ENCODE measurements around the gene XPR1.

XPR1 gene

DNA sequence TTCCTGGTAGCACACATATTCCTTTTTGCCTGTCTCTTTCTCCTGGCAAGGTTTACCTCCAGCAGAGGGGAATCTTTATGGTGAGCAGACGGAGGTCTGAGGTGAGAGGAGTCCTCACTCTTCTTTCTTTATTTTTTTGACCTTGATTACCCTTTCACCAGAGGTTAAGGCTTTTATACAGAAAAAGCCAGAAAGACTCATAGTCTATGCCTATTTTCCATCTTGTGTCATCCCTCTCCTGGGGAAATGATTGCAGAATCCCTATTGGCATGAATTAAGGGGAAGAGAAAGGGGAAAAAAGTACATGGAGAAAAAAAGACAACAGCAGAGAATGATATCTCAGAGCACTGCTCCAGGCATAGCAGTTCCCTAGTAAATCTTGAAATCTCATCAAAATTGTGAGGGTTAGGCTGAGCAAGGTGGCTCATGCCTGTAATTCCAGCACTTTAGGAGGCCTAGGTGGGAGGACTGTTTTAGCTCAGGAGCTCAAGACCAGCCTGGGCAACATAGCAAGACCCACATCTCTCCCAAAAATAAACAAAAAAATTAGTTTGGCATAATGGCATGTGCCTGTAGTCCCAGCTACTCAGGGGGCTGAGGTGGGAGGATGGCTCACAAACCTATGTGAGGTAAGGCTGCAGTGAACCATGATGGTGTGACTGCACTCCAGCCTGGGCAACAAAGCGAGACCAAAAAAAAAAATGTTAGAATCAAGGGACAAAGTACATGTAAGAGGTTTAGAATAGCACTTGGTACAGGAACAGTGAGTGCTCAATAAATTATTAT, 1.2 kb upstream of the XPR1 start:
- Histone ChIP-seq H3K36me3 (ENCODE audit: control insufficient read depth, insufficient read depth, low read length) (no peaks in the 10 kb centered on the region), H3K27ac (ENCODE audit: low read depth, low read length, severe bottlenecking) (no peak overlapping the region), H3K9me3 (ENCODE audit: control insufficient read depth, low read length) (no peaks in the 10 kb centered on the region), H3K4me3 (ENCODE audit: extremely low read depth, insufficient read depth, low read length, poor library complexity, severe bottlenecking) (no peak overlapping the region), H3K4me1 (ENCODE audit: control insufficient read depth, insufficient read depth, low read length, poor library complexity, severe bottlenecking) (peaks cover 3% of the 10 kb centered on the region)
- 80% methylated on average over 1 of the region's 2 CpGs; no CpG with 5 or more reads in 1 of the 2 experiments for WGBS, 2 experiments (ENCODE audit: insufficient coverage in 2 of 2)

DNA sequence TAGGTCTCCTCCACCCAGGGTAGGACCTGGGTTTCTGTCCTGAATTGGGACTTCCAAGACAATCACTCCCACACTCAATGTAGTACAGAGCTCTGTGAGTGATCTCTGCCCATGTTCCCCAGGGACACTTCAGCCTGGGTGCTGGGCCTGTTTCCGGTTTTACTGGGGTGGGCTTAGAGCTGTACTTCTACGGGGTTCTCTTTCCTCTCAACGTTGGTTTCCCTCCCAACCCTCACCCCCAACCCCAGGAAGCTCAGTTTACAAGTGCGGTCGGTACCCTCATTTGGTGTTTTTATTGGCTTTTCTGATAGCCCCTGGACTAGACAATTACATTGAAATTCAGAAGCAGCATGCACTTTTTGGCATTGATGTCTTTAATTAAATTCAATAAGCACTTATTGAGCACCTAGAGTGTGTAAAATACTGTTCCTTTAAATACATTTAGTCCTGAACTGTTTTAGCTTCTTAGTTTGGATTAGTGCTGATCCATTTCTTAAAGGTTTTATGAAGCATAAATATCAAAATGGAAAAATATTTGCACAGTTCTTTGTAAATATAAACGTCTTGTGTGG, 542 bp upstream of the XPR1 start:
- no peak overlapping the region for H3K27ac ChIP-seq (ENCODE audit: low read depth, low read length, severe bottlenecking)
- 83% methylated on average over 1 of the region's 6 CpGs; no CpG with 5 or more reads in 1 of the 2 experiments for WGBS, 2 experiments (ENCODE audit: insufficient coverage in 2 of 2)
- no peaks in the 10 kb centered on the region for H3K9me3 ChIP-seq (ENCODE audit: control insufficient read depth, low read length)
- H3K36me3 ChIP-seq (ENCODE audit: control insufficient read depth, insufficient read depth, low read length), result no peaks in the 10 kb centered on the region
- H3K4me1 ChIP-seq (ENCODE audit: control insufficient read depth, insufficient read depth, low read length, poor library complexity, severe bottlenecking), result peaks cover 3% of the 10 kb centered on the region
- no peak overlapping the region for H3K4me3 ChIP-seq (ENCODE audit: extremely low read depth, insufficient read depth, low read length, poor library complexity, severe bottlenecking)

DNA sequence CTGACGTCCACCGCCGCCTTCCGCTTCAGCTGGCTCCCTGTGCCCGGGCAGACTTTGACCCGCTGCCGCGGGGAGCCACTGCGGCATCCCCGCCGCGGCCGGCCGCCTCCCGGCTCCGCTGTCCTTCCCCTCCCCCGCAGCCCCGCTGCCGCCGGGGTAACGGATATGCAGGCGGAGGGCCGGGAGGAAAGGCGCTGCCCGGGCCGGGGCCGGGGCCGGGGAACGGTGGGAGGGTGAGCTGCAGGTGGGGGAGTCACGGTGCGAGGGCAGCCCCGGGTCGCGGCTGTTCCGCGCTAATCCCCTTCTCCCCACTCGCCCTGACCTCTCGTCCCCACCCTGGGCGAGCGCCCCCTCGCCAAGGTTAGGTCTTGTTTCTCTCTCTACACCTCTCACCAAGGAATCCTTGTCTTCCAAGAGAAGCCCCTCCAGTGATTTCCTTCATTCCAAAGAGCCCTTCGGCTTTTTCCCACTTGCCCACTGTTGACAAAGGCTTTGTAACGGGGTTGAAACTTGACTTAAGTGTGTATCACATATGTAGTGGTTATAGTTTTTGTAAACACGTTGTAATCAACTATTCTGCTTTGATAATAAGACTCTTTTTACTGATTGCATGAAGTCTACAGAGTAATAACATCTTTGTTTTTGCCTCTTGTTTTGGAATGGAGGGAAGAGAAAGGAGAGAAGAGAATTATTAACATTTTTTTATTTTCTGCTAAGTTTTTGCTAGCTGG, 669 bp downstream of the XPR1 start:
- Histone ChIP-seq H3K27ac (ENCODE audit: low read depth, low read length, severe bottlenecking) (peak overlapping the region; percentile 86), H3K9me3 (ENCODE audit: control insufficient read depth, low read length) (no peaks in the 10 kb centered on the region), H3K36me3 (ENCODE audit: control insufficient read depth, insufficient read depth, low read length) (no peaks in the 10 kb centered on the region), H3K4me1 (ENCODE audit: control insufficient read depth, insufficient read depth, low read length, poor library complexity, severe bottlenecking) (peaks cover 3% of the 10 kb centered on the region), H3K4me3 (ENCODE audit: extremely low read depth, insufficient read depth, low read length, poor library complexity, severe bottlenecking) (peak overlapping the region; percentile 81)
- WGBS, 2 experiments (ENCODE audit: insufficient coverage in 2 of 2), result 0 to 1% methylated on average over 16 to 25 of the region's 44 CpGs

DNA sequence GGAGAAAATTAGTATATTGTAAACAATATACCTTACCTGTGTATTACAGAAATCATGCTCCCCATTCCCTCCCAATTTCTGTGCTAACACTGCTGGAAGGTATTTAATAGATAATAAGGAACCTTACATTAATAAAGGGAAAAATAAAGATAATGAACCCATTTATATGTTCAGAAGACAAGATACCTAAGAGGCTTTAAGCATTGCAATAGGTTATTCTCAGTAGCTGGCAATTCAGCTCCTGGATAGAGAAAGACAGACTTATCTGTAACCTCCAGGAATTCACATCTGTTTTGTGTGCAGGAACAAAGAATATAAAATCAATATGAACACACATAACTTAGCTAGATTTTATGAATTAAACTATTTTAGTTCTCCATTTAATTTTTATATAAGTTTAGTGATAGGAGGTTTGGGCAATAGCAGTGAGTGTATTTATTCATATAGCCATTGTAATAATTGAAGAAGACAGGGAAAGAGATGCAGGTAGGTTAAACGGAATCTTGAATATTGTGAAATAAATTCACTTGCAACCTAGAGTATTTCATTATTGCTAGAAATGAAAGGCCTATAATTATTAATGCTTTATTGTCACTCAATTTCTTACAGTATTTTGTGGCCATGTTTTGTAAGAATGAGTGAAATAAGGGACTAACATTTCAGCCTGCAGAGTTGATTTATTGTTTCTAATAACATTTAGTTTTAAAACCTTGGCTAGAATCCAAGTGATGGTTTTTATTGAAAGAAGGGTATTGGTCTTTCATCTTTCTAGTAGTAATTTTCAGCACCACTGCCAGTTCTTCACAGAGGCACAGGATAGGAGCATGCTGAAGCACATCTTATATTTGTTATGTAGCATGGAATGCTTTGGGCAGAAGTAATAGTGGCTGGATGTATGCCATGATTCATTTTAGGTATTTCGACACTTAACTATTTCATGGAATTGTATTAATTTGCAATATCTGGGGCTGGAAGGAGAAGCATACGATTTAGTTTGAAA, 1.5 kb downstream of the XPR1 start:
- H3K9me3 ChIP-seq (ENCODE audit: control insufficient read depth, low read length), result no peaks in the 10 kb centered on the region
- H3K27ac ChIP-seq (ENCODE audit: low read depth, low read length, severe bottlenecking), result no peak overlapping the region
- peaks cover 3% of the 10 kb centered on the region for H3K4me1 ChIP-seq (ENCODE audit: control insufficient read depth, insufficient read depth, low read length, poor library complexity, severe bottlenecking)
- H3K4me3 ChIP-seq (ENCODE audit: extremely low read depth, insufficient read depth, low read length, poor library complexity, severe bottlenecking), result peak overlapping the region; percentile 81
- 62% methylated on average over 3 of the region's 3 CpGs; no CpG with 5 or more reads in 1 of the 2 experiments for WGBS, 2 experiments (ENCODE audit: insufficient coverage in 2 of 2)
- no peaks in the 10 kb centered on the region for H3K36me3 ChIP-seq (ENCODE audit: control insufficient read depth, insufficient read depth, low read length)

DNA sequence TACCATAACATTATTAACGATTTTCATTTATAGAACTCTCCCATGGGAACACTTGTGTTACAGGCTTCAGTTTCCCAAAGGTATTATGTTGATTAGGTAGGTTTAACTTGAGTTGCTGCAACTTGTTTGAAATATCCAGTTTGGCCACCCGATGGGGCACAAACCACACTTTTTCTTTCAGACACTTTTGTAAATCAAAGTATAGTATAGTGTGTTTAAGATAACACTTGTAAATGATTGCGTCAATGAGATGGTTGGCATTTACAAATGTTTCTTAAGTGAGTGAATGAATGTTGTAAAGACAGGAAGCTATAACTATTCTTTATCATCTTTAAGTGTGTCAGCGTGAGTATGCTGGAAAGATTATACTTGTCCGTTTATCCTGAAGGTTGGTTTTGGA, 4.3 kb downstream of the XPR1 start:
- H3K4me1 ChIP-seq (ENCODE audit: control insufficient read depth, insufficient read depth, low read length, poor library complexity, severe bottlenecking), result peaks cover 3% of the 10 kb centered on the region
- no peaks in the 10 kb centered on the region for H3K9me3 ChIP-seq (ENCODE audit: control insufficient read depth, low read length)
- H3K27ac ChIP-seq (ENCODE audit: low read depth, low read length, severe bottlenecking), result no peak overlapping the region
- H3K36me3 ChIP-seq (ENCODE audit: control insufficient read depth, insufficient read depth, low read length), result no peaks in the 10 kb centered on the region
- WGBS, 2 experiments (ENCODE audit: insufficient coverage in 2 of 2), result 83 to 90% methylated on average over 2 of the region's 5 CpGs
- H3K4me3 ChIP-seq (ENCODE audit: extremely low read depth, insufficient read depth, low read length, poor library complexity, severe bottlenecking), result no peak overlapping the region

DNA sequence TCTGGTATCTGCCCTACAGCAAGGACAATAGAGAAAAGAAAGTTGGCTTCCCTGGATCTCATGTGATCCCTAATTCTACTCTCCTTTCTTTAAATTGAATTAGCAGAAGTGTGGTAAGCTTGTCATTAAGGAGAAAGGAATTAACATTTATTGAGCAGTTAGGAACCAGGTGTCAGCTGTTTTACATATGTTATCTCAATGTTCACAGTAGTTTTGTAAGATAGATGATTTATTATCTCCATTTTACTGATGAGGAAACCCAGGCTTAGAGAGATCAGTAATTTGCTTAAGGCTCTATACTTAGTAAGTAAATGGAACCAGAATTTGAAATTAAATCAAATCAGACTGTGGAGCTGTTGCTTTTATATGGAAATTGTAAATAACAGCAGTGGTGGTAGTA, 8.0 kb downstream of the XPR1 start:
- H3K27ac ChIP-seq (ENCODE audit: low read depth, low read length, severe bottlenecking), result no peak overlapping the region

DNA sequence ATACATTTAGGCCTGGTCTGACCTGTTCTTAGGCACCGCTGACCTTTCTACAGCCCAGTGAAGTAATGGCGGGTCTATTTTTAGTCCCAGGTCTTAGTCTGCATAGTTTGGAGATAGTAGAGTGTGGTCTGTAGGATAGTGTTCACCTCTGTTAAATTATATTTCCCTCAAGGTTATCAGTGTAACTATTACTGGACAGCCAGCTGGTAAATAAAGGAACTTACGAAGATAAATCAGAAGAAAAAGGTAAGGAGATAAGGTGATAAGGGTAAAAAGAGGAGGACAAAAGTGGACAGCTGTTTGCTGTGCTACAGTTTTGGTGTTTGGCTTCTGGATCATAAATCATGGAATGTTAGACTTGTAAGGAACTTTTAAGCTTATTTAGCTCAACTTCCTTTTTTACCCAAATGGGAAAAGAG, 8.7 kb downstream of the XPR1 start:
- WGBS, 2 experiments (ENCODE audit: insufficient coverage in 2 of 2), result 86 to 100% methylated on average over 1 of the region's 3 CpGs
- no peak overlapping the region for H3K27ac ChIP-seq (ENCODE audit: low read depth, low read length, severe bottlenecking)

More for the DNA sequence above, 8.0 kb downstream of the XPR1 start:
- Histone ChIP-seq H3K4me3 (ENCODE audit: extremely low read depth, insufficient read depth, low read length, poor library complexity, severe bottlenecking) (no peak overlapping the region), H3K4me1 (ENCODE audit: control insufficient read depth, insufficient read depth, low read length, poor library complexity, severe bottlenecking) (no peaks in the 10 kb centered on the region), H3K36me3 (ENCODE audit: control insufficient read depth, insufficient read depth, low read length) (no peaks in the 10 kb centered on the region), H3K9me3 (ENCODE audit: control insufficient read depth, low read length) (no peaks in the 10 kb centered on the region)

DNA sequence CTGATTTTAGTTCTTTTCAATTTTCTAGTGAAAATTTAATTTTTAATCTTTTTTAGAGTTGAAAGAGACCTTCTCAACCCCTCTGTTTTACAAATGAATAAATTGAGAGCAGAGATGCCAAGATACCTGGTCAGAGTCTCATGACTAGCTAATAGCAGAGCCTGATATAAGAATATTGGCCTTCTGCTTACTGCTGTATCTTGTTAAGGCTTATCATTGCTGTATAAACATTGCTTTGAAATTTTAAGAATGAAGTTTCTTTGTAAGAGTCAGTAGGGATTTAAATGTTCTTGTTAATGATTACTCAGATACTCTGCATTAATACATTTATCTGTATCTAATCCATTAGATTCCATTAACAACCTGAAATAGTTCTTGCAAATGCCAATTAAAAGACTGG, 9.8 kb downstream of the XPR1 start:
- Histone ChIP-seq H3K27ac (ENCODE audit: low read depth, low read length, severe bottlenecking) (no peak overlapping the region), H3K9me3 (ENCODE audit: control insufficient read depth, low read length) (no peaks in the 10 kb centered on the region), H3K4me1 (ENCODE audit: control insufficient read depth, insufficient read depth, low read length, poor library complexity, severe bottlenecking) (no peaks in the 10 kb centered on the region), H3K36me3 (ENCODE audit: control insufficient read depth, insufficient read depth, low read length) (no peaks in the 10 kb centered on the region), H3K4me3 (ENCODE audit: extremely low read depth, insufficient read depth, low read length, poor library complexity, severe bottlenecking) (no peak overlapping the region)

More for the DNA sequence above, 8.7 kb downstream of the XPR1 start:
- Histone ChIP-seq H3K9me3 (ENCODE audit: control insufficient read depth, low read length) (no peaks in the 10 kb centered on the region), H3K4me1 (ENCODE audit: control insufficient read depth, insufficient read depth, low read length, poor library complexity, severe bottlenecking) (no peaks in the 10 kb centered on the region), H3K4me3 (ENCODE audit: extremely low read depth, insufficient read depth, low read length, poor library complexity, severe bottlenecking) (no peak overlapping the region), H3K36me3 (ENCODE audit: control insufficient read depth, insufficient read depth, low read length) (no peaks in the 10 kb centered on the region)

DNA sequence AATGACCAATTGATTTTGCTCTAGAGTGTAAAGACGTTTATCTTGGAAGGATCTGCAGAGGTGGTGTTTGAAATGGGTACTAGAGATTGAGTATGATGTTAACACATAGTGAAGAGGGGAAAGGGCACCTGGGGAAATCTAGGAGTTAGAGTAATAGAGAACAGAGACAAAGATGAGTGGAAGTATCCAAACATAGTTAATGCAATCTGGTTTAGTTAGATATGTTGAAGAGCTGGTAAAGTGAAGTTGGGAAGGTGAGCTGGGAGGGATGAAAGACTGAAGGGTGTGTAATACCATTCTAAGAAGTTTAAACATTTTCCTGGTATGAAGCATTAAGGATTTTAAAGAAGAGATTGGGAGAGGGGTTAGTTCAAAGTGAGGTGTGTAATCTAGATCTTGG, 11.0 kb downstream of the XPR1 start:
- Histone ChIP-seq H3K9me3 (ENCODE audit: control insufficient read depth, low read length) (no peaks in the 10 kb centered on the region), H3K4me3 (ENCODE audit: extremely low read depth, insufficient read depth, low read length, poor library complexity, severe bottlenecking) (no peak overlapping the region), H3K4me1 (ENCODE audit: control insufficient read depth, insufficient read depth, low read length, poor library complexity, severe bottlenecking) (no peaks in the 10 kb centered on the region), H3K36me3 (ENCODE audit: control insufficient read depth, insufficient read depth, low read length) (no peaks in the 10 kb centered on the region), H3K27ac (ENCODE audit: low read depth, low read length, severe bottlenecking) (no peak overlapping the region)
- 92 to 94% methylated on average over 1 of the region's 1 CpG for WGBS, 2 experiments (ENCODE audit: insufficient coverage in 2 of 2)

DNA sequence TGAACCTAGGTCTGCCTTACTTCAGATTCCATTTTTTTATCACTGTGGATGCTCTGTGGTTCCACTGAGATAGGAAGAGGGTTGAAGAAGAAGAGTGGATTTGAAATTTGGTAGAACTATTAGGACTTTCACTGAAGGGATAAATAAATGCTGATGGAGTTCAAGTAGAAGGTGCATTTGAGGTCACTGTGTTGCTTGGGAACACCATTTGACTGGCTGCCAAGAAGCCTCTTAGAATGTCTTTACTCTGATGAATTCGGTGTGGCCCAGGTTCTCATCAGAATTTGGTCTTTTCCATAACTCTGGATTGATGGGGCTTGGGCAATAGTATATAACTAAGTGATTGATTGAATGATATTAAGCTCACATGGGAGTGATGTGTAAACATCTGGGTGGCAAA, 11.9 kb downstream of the XPR1 start:
- no peaks in the 10 kb centered on the region for H3K4me1 ChIP-seq (ENCODE audit: control insufficient read depth, insufficient read depth, low read length, poor library complexity, severe bottlenecking)
- 86 to 100% methylated on average over 1 of the region's 1 CpG for WGBS, 2 experiments (ENCODE audit: insufficient coverage in 2 of 2)
- H3K27ac ChIP-seq (ENCODE audit: low read depth, low read length, severe bottlenecking), result no peak overlapping the region
- H3K36me3 ChIP-seq (ENCODE audit: control insufficient read depth, insufficient read depth, low read length), result no peaks in the 10 kb centered on the region
- H3K9me3 ChIP-seq (ENCODE audit: control insufficient read depth, low read length), result no peaks in the 10 kb centered on the region
- no peak overlapping the region for H3K4me3 ChIP-seq (ENCODE audit: extremely low read depth, insufficient read depth, low read length, poor library complexity, severe bottlenecking)
